Activated CD8-positive, alpha-beta T cell treated with anti-CD3 and anti-CD28 coated beads, Interleukin-2, amount 10 ng/mL, durations not matched to agents 7 days and 5 days (primary cell): ENCODE data around the gene C22orf39. TPM values are rescaled to one million over a fixed set of nuclear protein-coding genes. Genes with fewer than 3 reads are reported as not detected.

Source experiments
- ATAC-seq: fragments of 150-1000 bp; cut with Tn5 transposase; one replicate; pipeline ENCODE4 v1.10.0; 2021; ENCODE audit warnings: moderate library complexity
- CTCF ChIA-PET: fragments of 350-600 bp; sonication (Branson Sonifier 250); formaldehyde crosslinking; loops from one replicate; lab custom pipeline; 2021; ENCODE audit warnings: antibody characterized with exemption; lab: Charles Lee
- POLR2A ChIA-PET: fragments of 350-600 bp; sonication (Branson Sonifier 250); formaldehyde crosslinking; loops from one replicate; lab custom pipeline; 2021; ENCODE audit warnings: antibody characterized with exemption; lab: Charles Lee
- DNase-seq: peaks from one replicate; pipeline ENCODE4 v3.0.0-alpha.2; 2020
- H3K27ac Mint-ChIP-seq: one replicate; pipeline ENCODE4 v1.8.0; 2021; ENCODE audit warnings: mild to moderate bottlenecking, mixed read lengths
- H3K27me3 Mint-ChIP-seq: one replicate; pipeline ENCODE4 v1.8.0; 2021; ENCODE audit warnings: low read depth, mixed read lengths
- H3K36me3 Mint-ChIP-seq: one replicate; pipeline ENCODE4 v1.8.0; 2021; ENCODE audit warnings: low read depth, mixed read lengths
- H3K4me1 Mint-ChIP-seq: one replicate; pipeline ENCODE4 v1.8.0; 2021; ENCODE audit warnings: low read depth, mixed read lengths
- H3K4me3 Mint-ChIP-seq: one replicate; pipeline ENCODE4 v1.8.0; 2021; ENCODE audit warnings: mild to moderate bottlenecking, mixed read lengths
- H3K9me3 Mint-ChIP-seq: one replicate; pipeline ENCODE4 v1.8.0; 2022; ENCODE audit warnings: mixed read lengths; ENCODE audit not compliant: insufficient read depth
- total RNA-seq, 2 experiments: library from RNA; stranded (reverse); gene quantifications; one replicate each; pipeline ENCODE4 v1.2.3, GENCODE V29; 2021

Gene C22orf39
- 10 to 100 TPM; 33.9 to 35.0 TPM for total RNA-seq

DNA sequence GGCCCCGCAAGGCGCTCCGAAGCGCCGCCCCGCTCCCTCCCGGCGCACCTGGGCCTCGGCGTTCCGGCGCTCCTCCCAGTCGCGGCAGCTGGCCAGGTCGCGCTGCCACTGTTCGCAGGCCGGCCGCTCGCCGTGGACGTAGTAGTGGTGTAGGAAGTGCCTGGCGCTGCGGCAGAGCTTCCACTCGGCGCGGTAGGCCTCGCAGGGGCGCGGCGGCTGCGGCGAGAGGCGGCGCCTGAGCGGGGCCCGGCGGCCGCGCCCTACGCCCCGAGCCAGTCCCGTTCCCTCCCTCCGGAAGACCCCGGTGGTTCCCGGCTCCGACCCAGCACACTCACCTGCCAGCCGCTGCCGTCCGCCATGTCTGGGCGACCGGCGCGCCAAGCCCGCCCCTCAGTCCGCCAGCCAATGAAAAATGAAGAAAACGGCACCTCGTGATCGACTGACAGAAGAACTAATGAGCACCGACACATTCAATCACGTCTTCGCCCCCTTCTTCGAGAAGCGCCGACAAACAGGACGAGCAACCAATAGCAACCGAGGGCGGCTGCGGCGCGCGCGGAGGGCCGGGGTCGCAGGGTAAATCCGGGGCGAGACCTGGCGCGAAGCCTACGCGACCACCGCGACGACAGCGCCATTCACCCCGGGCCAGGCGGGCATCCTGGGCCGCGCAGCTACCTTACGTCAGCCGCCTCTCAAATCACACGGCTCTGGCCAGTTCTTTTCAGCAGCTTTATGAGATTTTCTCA is at the start of gene C22orf39:
TSS of gene C22orf39 (minus strand) at position 382 of the 746 bp plus-strand sequence. CDS start at position 359, 23 bp downstream.
- Mint-ChIP-seq H3K4me3 (peak within 1 kb of the TSS; percentile 88), H3K9me3 (no peaks in the 10 kb centered on the region), H3K27me3 (no peaks in the 10 kb centered on the region), H3K27ac (peak within 1 kb of the TSS; percentile 94), H3K4me1 (peaks cover 39% of the 10 kb centered on the region), H3K36me3 (peaks cover 50% of the 10 kb centered on the region)
- ChIA-PET POLR2A (interaction anchor here (0.5 to 6.0 kb wide), 8 partner anchors 15 to 499 kb away, joined by 3 to 67 read pairs (median 4); partner anchors contain the start of genes CDC45, HIRA, MRPL40 and UFD1), CTCF (interaction anchor here (1.5 to 1.8 kb wide), 2 partner anchors 14 to 32 kb away, joined by 3 to 4 read pairs; partner anchors contain the start of gene CDC45)
- ATAC-seq (peak; percentile 93), DNase-seq (peak; percentile 93)

DNA sequence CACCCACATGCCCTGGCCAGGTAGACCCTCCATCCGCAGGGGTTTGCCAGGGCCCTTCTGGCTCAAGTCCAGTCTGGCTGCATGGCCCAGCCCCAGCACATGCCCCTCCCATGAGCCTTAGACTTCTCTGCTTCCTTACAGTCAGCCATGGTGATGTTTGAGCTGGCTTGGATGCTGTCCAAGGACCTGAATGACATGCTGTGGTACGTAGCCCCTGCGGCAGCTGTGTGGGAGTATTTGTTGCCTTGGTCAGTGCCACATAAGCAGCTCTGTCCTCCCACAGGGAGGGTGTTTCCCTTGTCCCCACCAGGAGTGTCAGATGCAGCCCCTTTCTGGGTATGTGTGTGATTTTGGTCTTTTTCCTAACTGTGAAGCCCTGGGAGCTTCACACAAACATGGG is 49.7 kb upstream of the C22orf39 start:
- Mint-ChIP-seq H3K4me3 (no peak overlapping the region), H3K27ac (no peak overlapping the region), H3K4me1 (peaks cover 4% of the 10 kb centered on the region), H3K27me3 (no peaks in the 10 kb centered on the region), H3K9me3 (no peaks in the 10 kb centered on the region), H3K36me3 (peaks cover 46% of the 10 kb centered on the region)
- no peak for DNase-seq
- ATAC-seq: no peak
- POLR2A ChIA-PET: interaction anchor here (1.0 kb wide), 1 partner anchor 17 kb away, joined by 4 read pairs; no protein-coding TSS in a partner anchor
- CTCF ChIA-PET: interaction anchor here (1.0 to 2.1 kb wide), 2 partner anchors 12 to 133 kb away, joined by 3 to 8 read pairs; no protein-coding TSS in a partner anchor

DNA sequence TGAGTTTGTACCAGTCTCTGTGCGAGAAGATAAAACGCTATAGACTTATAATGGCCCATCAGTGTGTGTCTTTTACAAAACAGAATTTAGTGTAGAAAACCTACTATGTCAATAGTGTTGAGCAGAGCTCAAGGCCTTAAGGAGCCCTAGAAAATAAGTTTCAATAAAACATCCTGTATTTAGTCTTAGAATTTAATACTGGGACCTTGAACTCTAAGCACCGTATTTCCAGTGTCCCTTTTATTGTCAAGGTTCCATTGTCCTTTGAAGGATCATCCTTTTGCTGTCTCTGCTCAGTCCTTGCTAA is 48.8 kb upstream of the C22orf39 start:
- Mint-ChIP-seq H3K27me3 (no peaks in the 10 kb centered on the region), H3K36me3 (peaks cover 45% of the 10 kb centered on the region), H3K9me3 (no peaks in the 10 kb centered on the region), H3K27ac (no peak overlapping the region), H3K4me1 (peaks cover 7% of the 10 kb centered on the region), H3K4me3 (no peak overlapping the region)
- ChIA-PET POLR2A (interaction anchor here (1.1 kb wide), 1 partner anchor 17 kb away, joined by 3 read pairs; the partner anchor contains the start of gene CDC45), CTCF (interaction anchor here (0.6 to 1.7 kb wide), 5 partner anchors 10 to 279 kb away, joined by 3 to 18 read pairs (median 3); no protein-coding TSS in a partner anchor)
- no peak for ATAC-seq
- no peak for DNase-seq

DNA sequence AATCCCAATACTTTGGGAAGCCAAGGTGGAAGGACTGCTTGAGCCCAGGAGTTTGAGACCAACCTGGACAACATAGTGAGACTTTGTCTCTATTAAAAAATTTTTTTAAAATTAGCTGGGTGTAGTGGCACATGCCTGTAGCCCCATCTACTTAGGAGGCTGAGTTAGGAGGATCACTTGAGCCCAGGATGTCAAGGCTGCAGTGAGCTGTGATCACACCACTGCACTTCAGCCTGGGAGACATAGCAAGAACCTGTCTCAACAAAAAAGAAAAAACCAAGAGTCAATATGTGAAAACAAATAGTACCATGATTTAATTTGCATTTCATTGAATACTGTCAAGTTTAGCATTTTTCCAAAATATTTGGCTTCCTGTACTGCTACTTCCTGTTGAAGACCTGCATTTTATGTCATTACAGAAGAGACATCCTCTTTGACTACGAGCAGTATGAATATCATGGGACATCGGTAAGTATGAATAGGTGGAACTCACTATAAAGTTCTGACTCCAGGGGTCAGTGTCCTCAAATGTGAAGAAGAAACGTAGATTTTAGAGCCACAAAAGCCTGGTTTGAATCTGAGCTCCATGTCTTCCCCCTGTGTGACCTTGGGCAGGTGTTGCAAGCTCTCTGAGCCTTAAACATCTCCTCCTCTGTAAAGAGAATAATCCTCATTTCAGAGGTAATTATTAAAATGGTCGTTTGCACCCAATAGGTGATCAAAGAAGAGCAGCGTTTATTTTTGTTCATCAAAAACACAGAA is 48.2 kb upstream of the C22orf39 start:
- Mint-ChIP-seq H3K4me3 (no peak overlapping the region), H3K27ac (no peak overlapping the region), H3K4me1 (peaks cover 7% of the 10 kb centered on the region), H3K9me3 (no peaks in the 10 kb centered on the region), H3K27me3 (no peaks in the 10 kb centered on the region), H3K36me3 (peaks cover 45% of the 10 kb centered on the region)
- ChIA-PET CTCF (interaction anchor here (0.6 to 1.7 kb wide), 5 partner anchors 10 to 278 kb away, joined by 3 to 18 read pairs (median 3); no protein-coding TSS in a partner anchor), POLR2A (interaction anchor here (1.1 kb wide), 1 partner anchor 16 kb away, joined by 3 read pairs; the partner anchor contains the start of gene CDC45)
- no peak for ATAC-seq
- no peak for DNase-seq

- Mint-ChIP-seq H3K27ac (no peak overlapping the region), H3K4me3 (no peak overlapping the region), H3K4me1 (peaks cover 9% of the 10 kb centered on the region), H3K9me3 (no peaks in the 10 kb centered on the region), H3K36me3 (peaks cover 45% of the 10 kb centered on the region), H3K27me3 (no peaks in the 10 kb centered on the region)
- POLR2A ChIA-PET: no interaction called here
- DNase-seq (no peak), ATAC-seq (no peak)
- CTCF ChIA-PET: interaction anchor here (0.7 kb wide), 1 partner anchor 18 kb away, joined by 3 read pairs; no protein-coding TSS in a partner anchor
These were observed 47.2 kb upstream of the C22orf39 start for GRCh38 chr22:19494676-19495173.

DNA sequence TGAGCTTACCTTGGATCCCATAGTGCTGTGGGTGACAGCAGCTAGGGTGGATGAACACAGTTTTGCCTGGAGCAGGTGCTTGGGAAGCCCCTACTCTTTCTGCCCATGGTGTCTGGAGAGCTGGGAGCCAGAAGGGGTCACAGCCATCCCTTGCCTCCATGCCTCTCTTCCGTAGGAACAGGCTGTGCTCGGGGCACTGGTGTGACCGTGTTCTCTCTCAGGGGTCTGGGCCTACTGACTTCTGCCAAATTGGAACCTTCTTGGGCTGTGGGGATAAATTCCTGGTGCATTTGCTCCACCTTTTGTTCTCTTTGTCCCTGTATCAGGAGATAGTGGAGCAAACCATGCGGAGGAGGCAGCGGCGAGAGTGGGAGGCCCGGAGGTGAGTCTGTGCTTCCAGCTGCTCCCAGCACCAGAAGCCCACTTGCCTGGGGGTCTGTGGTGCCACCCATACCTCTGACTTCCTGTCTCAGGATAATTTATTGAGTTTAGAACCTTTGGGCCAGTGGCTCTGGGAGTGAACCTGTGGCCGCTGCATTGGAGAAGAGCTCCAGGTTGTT is 46.6 kb upstream of the C22orf39 start:
- H3K4me3 Mint-ChIP-seq: no peak overlapping the region
- H3K4me1 Mint-ChIP-seq: peaks cover 9% of the 10 kb centered on the region
- ATAC-seq (no peak), DNase-seq (no peak)
- no peaks in the 10 kb centered on the region for H3K27me3 Mint-ChIP-seq
- CTCF ChIA-PET: interaction anchor here (0.7 to 1.4 kb wide), 2 partner anchors 17 to 136 kb away, joined by 3 to 6 read pairs; no protein-coding TSS in a partner anchor
- H3K27ac Mint-ChIP-seq: no peak overlapping the region
- no peaks in the 10 kb centered on the region for H3K9me3 Mint-ChIP-seq
- POLR2A ChIA-PET: no interaction called here
- peaks cover 46% of the 10 kb centered on the region for H3K36me3 Mint-ChIP-seq

DNA sequence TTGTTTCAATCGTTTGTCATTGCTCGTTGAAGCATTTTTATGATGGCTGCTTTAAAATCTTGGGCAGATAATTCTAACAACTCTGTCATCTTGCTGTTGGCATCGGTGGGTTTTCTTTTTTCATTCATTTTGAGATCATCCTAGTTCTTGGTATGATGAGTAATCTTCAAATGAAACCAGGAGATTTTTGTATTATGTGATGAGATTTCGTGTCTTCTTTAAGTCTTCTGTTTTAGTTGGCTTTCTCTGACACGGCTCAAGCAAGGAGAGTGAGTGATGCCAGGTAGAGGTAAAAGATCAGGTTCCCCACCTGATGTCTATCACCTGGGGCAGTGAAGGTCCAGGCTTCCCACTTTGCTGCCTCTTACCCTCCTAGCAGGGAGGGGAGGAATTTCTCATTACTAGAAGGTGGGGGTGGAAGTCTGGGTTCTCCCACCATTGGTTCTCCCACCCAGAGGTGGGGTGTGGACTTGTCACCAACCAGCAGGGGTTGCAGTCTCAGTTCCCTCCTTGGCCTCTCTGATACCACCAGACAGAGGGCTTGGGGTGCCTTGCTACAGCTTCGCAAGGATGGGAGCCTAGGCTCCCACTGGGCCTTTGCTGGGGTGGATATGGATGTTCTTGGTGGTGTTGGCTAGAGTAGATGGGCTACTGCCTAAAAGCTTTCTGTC is 45.1 kb upstream of the C22orf39 start:
- ChIA-PET CTCF (interaction anchor here (1.4 kb wide), 1 partner anchor 138 kb away, joined by 6 read pairs; no protein-coding TSS in a partner anchor), POLR2A (no interaction called here)
- Mint-ChIP-seq H3K9me3 (no peaks in the 10 kb centered on the region), H3K27me3 (no peaks in the 10 kb centered on the region), H3K27ac (no peak overlapping the region), H3K36me3 (peaks cover 54% of the 10 kb centered on the region), H3K4me3 (no peak overlapping the region), H3K4me1 (peaks cover 9% of the 10 kb centered on the region)
- DNase-seq (no peak), ATAC-seq (no peak)

DNA sequence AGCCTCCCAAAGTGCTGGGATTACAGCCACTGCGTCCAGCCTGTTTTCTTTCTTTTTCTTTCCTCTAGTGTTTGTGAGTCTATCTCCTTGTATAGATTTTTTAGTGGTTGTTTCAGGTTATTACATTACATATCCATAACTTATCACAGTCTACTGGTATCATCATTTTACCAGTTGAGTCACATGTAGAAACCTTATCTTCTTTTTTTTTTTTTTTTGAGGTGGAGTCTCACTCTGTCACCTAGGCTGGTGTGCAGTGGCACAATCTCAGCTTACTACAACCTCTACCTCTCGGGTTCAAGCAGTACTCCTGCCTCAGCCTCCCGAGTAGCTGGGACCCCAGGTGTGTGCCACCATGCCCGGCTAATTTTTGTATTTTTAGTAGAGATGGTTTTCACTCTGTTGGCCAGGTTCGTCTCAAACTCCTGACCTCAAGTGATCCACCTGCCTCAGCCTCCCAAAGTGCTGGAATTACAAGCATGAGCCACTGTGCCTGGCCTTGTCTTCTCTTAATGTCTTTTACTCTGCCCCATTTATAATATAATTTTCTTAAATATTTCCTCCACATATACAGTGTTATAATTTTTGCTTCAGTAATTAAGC is 43.2 kb upstream of the C22orf39 start:
- no peak for ATAC-seq
- POLR2A ChIA-PET: no interaction called here
- no peak overlapping the region for H3K27ac Mint-ChIP-seq

GRCh38 chr22:19488884-19489843 is 41.7 kb upstream of the C22orf39 start:
- DNase-seq (no peak), ATAC-seq (no peak)
- no peak overlapping the region for H3K27ac Mint-ChIP-seq
- peaks cover 54% of the 10 kb centered on the region for H3K36me3 Mint-ChIP-seq
- ChIA-PET CTCF (interaction anchor here (1.1 to 1.8 kb wide), 2 partner anchors 9 to 141 kb away, joined by 5 to 9 read pairs; partner anchors contain the start of gene CDC45), POLR2A (interaction anchor here (1.1 kb wide), 1 partner anchor 9 kb away, joined by 5 read pairs; the partner anchor contains the start of gene CDC45)
- peaks cover 11% of the 10 kb centered on the region for H3K4me1 Mint-ChIP-seq
- no peak overlapping the region for H3K4me3 Mint-ChIP-seq
- no peaks in the 10 kb centered on the region for H3K9me3 Mint-ChIP-seq
- no peaks in the 10 kb centered on the region for H3K27me3 Mint-ChIP-seq

More for the DNA sequence above, 43.2 kb upstream of the C22orf39 start:
- no peak for DNase-seq
- H3K4me3 Mint-ChIP-seq: no peak overlapping the region
- H3K9me3 Mint-ChIP-seq: no peaks in the 10 kb centered on the region
- peaks cover 9% of the 10 kb centered on the region for H3K4me1 Mint-ChIP-seq
- H3K36me3 Mint-ChIP-seq: peaks cover 47% of the 10 kb centered on the region
- H3K27me3 Mint-ChIP-seq: no peaks in the 10 kb centered on the region
- CTCF ChIA-PET: interaction anchor here (1.1 to 1.8 kb wide), 2 partner anchors 139 to 142 kb away, joined by 3 to 9 read pairs; no protein-coding TSS in a partner anchor

DNA sequence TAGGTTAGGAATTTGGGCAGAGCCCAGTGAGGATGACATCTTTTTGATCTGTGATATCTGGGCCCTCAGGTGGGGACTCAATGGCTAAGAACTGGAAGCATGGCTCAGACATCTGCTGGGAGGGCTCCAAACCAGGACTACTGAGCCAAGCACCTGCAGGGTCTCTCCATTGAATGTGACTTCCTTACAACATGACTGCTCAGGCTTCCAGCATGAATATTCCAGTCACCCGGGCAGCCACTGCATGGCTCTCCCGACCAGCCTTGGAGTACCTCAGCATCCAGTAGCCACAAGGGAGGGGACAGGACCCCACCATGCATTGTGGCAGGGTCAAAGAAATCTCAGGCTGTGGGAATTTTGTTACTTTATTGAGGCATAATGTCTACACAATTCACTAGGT is 40.8 kb upstream of the C22orf39 start:
- ChIA-PET CTCF (no interaction called here), POLR2A (no interaction called here)
- H3K4me3 Mint-ChIP-seq: no peak overlapping the region

More for the DNA sequence above, 40.8 kb upstream of the C22orf39 start:
- Mint-ChIP-seq H3K27me3 (no peaks in the 10 kb centered on the region), H3K4me1 (peaks cover 11% of the 10 kb centered on the region), H3K9me3 (no peaks in the 10 kb centered on the region), H3K36me3 (peaks cover 56% of the 10 kb centered on the region), H3K27ac (no peak overlapping the region)
- ATAC-seq (no peak), DNase-seq (no peak)
